ENCODE data around the gene MAST3. TPM values are rescaled to one million over a fixed set of nuclear protein-coding genes. Genes with fewer than 3 reads are reported as not detected.

MAST3 gene
- 0.20 and 0.95 TPM in 2 replicates for total RNA-seq (2014; rRNA removed; shearing (Covaris generic); ENCODE audit: low replicate concordance)

DNA sequence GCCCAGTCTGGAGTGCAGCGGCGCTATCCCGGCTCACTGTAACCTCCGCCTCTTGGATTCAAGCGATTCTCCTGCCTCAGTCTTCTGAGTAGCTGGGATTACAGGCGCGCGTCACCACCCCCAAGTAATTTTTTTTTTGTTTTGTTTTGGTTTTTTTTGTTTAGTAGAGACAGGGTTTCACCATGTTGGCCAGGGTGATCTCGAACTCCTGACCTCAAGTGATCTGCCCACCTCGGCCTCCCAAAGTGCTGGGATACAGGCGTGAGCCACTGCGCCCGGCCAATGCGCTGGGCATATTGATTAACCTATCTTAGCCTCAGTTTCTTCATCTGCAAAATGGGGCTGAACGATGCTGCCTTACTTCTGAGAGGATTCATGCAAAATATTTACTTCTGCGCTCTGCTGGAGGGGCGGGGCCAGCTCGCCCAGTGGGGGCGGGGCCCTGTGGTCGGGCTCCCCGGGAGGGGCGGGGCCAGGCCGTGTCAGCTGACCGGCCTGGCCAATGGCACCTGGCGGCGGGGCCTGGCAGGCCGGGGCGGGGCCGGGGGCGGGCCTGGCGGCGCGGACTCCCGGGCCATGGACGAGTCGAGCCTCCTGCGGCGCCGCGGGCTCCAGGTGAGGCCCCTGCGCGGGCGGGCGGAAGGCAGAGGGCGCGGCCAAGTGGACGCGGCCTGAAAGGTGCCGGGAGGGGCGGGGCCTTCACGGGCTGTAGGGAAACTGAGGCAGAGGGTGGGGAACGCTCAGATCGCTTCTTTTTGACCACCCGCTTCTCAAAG lies at the start of gene MAST3:
Gene MAST3, plus strand, starts transcription at position 562 of the 776 bp plus-strand sequence. Its CDS starts 15 bp downstream, at position 577.
- Histone ChIP-seq H3K4me3 (peak within 1 kb of the TSS; percentile 49), H3K27me3 (no peaks in the 10 kb centered on the region; the same call in 1 of the 2 replicates), H3K9me3 (no peaks in the 10 kb centered on the region), H3K36me3 (no peaks in the 10 kb centered on the region)
- peak; percentile 89 for DNase-seq

- no peak for DNase-seq
- Histone ChIP-seq H3K36me3 (no peaks in the 10 kb centered on the region), H3K27me3 (no peaks in the 10 kb centered on the region), H3K4me3 (no peak overlapping the region), H3K9me3 (no peaks in the 10 kb centered on the region)
These were observed 48.2 kb upstream of the MAST3 start for GRCh38 chr19:18049385-18049784.

- H3K4me3 ChIP-seq = no peak overlapping the region
- no peaks in the 10 kb centered on the region for H3K36me3 ChIP-seq
- H3K9me3 ChIP-seq = no peaks in the 10 kb centered on the region
- DNase-seq = no peak
- no peaks in the 10 kb centered on the region for H3K27me3 ChIP-seq
These were observed 45.7 kb upstream of the MAST3 start for GRCh38 chr19:18051887-18052286.

DNA sequence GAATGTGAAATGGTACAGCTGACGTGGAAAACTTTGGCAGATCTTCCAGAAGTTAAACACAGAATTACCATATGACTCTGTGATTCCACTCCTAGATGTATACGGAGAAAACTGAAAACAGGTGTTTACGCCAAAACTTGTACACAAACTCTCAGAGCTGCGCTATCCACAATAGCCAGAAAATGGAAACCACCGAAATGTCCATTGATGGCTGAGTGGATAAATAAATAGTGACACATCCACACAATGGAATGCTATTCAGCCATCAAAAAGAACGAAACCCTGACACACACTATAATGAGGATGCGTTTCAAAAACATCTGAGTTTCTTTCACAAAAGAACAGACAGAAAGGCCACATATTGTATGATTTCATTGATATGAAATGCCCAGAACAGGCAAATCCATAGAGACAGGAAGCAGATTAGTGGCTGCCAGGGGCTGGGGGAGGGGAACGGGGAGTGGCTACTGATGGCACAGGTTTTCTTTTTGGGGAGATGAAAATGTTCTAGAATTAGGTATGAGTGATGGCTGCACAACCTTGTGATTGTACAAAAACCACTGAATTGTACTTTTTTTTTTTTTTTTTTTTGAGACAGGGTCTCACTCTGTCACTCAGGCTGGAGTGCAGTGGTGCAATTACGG lies 43.9 kb upstream of the MAST3 start:
- Histone ChIP-seq H3K36me3 (no peaks in the 10 kb centered on the region), H3K9me3 (no peaks in the 10 kb centered on the region), H3K27me3 (no peaks in the 10 kb centered on the region), H3K4me3 (no peak overlapping the region)
- peak; percentile 43 for DNase-seq

GRCh38 chr19:18055967-18056366 lies 41.6 kb upstream of the MAST3 start:
- H3K4me3 ChIP-seq = no peak overlapping the region
- DNase-seq = no peak
- no peaks in the 10 kb centered on the region for H3K27me3 ChIP-seq
- no peaks in the 10 kb centered on the region for H3K36me3 ChIP-seq
- no peaks in the 10 kb centered on the region for H3K9me3 ChIP-seq

GRCh38 chr19:18057557-18057956 lies 40.0 kb upstream of the MAST3 start:
- DNase-seq = no peak
- Histone ChIP-seq H3K9me3 (no peaks in the 10 kb centered on the region), H3K4me3 (no peak overlapping the region)

DNA sequence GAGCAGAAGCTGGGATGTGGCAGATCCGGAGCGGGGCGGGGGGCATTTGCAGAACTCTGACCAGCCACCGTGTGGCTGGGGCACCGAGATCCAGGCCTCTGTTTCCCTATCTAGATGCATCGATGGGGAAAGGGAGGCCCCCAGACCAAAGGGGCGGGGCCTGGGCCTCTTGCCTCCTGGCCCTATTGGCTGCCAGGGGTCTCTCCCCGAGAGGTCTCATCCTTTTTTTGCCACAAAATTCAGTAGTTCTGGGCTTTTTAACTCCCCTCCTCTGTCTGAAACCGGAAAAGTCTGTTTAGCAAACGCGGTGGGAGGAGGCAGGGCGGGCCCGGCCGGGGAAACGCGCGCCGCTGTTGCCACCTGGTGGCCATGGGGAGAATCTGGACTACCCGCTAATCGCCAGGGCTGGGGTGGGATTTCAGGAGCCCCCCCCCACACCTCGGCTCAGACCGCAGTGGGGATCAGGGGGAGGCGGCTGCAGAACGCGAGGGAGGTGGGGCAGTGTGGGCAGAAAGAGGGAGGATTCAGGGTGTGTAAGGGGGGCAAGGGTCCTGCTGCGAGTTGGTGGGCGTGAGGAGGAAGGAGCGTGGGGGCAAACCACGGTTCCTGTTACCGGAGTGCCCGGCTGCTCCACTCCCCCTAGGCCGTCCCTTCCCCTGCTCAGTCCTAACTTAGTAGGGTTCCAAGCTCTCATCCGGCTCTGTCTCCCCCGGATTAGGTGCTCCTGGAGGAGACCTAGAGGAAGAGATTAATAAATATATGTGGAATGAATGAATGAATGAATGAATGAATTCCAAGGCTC lies 39.2 kb upstream of the MAST3 start:
- peak; percentile 70 for DNase-seq
- no peaks in the 10 kb centered on the region for H3K27me3 ChIP-seq
- H3K9me3 ChIP-seq = no peaks in the 10 kb centered on the region
- no peak overlapping the region for H3K4me3 ChIP-seq
- H3K36me3 ChIP-seq = no peaks in the 10 kb centered on the region

More at GRCh38 chr19:18057557-18057956, 40.0 kb upstream of the MAST3 start:
- Histone ChIP-seq H3K27me3 (no peaks in the 10 kb centered on the region), H3K36me3 (no peaks in the 10 kb centered on the region)

GRCh38 chr19:18059297-18059696 lies 38.3 kb upstream of the MAST3 start:
- Histone ChIP-seq H3K9me3 (no peaks in the 10 kb centered on the region), H3K36me3 (no peaks in the 10 kb centered on the region), H3K27me3 (no peaks in the 10 kb centered on the region), H3K4me3 (no peak overlapping the region)
- no peak for DNase-seq

GRCh38 chr19:18059902-18060301 lies 37.7 kb upstream of the MAST3 start:
- Histone ChIP-seq H3K4me3 (no peak overlapping the region), H3K36me3 (no peaks in the 10 kb centered on the region), H3K27me3 (no peaks in the 10 kb centered on the region), H3K9me3 (no peaks in the 10 kb centered on the region)
- no peak for DNase-seq

DNA sequence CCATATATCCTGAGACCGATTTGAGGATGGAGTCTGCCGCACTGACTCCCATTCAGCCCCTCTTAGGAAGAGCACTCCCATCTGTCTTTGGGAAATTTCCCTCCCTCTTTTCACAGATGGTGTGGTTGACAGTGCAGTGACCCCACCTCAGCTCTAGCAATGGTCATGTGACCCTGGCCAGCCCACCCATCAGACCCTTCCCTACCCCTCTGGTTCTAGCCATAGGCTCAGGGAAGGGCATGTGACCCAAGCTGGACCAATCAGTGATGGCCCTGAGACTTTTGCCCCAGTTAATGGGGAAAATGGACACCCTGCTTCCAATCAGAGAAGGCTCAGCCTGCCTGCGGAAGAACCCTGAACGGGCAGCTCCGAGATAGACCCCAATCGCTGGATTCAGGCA lies 37.1 kb upstream of the MAST3 start:
- H3K27me3 ChIP-seq = no peaks in the 10 kb centered on the region
- no peak for DNase-seq

GRCh38 chr19:18062028-18062427 lies 35.5 kb upstream of the MAST3 start:
- Histone ChIP-seq H3K4me3 (no peak overlapping the region), H3K9me3 (no peaks in the 10 kb centered on the region), H3K27me3 (no peaks in the 10 kb centered on the region), H3K36me3 (no peaks in the 10 kb centered on the region)
- no peak for DNase-seq

More for the DNA sequence above, 37.1 kb upstream of the MAST3 start:
- H3K36me3 ChIP-seq = no peaks in the 10 kb centered on the region
- H3K9me3 ChIP-seq = no peaks in the 10 kb centered on the region
- no peak overlapping the region for H3K4me3 ChIP-seq

DNA sequence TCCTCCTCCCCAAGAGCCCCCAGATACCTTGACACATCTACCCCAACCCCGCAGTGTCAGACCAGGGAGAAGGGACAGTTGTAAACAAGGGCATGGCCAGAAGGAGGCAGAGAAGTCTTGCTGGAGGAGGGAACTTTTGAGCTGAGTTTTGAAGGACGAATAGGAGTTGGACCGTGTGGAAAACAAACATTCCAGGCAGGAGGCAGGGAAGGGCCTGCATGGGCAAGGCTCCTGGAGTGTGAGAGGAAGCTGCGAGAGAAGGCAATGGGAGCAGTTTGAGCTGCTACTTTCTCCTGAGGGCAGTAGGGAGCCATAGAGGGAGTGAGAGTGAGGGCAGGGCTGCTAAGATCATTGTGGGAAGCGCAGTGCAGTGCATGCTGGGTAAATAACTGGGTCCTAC lies 34.1 kb upstream of the MAST3 start:
- Histone ChIP-seq H3K9me3 (no peaks in the 10 kb centered on the region), H3K4me3 (no peak overlapping the region), H3K27me3 (no peaks in the 10 kb centered on the region), H3K36me3 (no peaks in the 10 kb centered on the region)
- DNase-seq = peak; percentile 40

DNA sequence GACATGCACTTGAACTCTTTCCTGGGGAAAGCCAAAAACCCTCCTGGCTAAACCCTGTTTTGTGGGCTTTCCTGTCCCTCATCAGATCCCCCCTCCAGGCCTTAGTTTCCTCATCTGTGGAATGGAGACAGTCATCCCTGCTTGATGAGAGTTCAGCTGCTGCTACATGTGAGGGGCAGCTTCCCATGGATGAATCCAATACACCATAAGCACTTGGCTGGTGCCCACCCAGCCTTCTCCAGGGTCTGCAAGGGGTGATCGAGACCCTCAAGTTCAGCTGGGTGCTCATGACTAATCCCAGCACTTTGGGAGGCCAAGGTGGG lies 32.4 kb upstream of the MAST3 start:
- no peak for DNase-seq
- H3K36me3 ChIP-seq = no peaks in the 10 kb centered on the region

DNA sequence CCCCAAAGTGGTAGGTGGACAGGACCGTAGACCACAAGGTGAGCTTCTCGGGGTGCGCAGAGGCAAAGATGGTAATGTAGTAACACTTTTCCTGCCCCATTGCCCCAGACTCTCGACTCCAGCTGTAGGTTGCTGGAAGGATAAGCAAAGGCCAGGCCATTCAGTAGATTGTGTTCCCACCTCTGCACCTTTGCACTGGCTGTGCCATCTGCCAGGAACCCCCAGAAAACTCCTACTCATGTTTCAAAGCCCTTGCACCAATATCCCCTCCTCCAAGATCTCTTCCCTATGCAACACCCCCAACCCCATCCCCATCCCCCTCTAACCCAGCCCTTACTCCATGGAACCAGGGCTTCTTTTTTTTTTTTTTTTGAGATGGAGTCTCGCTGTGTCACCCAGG lies 29.2 kb upstream of the MAST3 start:
- H3K4me3 ChIP-seq = no peak overlapping the region
- H3K36me3 ChIP-seq = no peaks in the 10 kb centered on the region
- no peaks in the 10 kb centered on the region; the same call in 1 of the 2 replicates for H3K27me3 ChIP-seq
- no peak for DNase-seq
- H3K9me3 ChIP-seq = no peaks in the 10 kb centered on the region

More for the DNA sequence above, 32.4 kb upstream of the MAST3 start:
- H3K4me3 ChIP-seq = no peak overlapping the region
- no peaks in the 10 kb centered on the region for H3K27me3 ChIP-seq
- H3K9me3 ChIP-seq = no peaks in the 10 kb centered on the region

DNA sequence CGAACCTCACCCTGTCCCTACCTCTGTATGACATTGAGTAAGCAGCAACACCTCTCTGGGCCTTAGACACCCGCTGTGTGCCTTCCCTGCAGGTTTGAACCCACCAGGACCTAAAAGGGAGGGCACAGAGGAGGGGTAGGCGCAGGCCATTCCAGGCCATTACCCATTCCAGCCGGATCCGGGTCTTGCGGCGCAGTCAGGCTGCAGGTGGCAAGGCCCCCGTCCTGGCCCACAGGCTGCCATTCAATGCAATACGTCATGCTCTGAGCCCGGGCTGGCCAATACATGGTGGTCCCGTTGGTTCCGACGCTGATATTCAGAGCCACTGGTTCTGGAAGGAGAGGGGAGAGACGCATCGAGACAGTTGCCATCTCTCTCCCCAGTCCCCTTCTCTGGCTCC lies 28.2 kb upstream of the MAST3 start:
- DNase-seq = no peak
- Histone ChIP-seq H3K9me3 (no peaks in the 10 kb centered on the region), H3K4me3 (no peak overlapping the region), H3K36me3 (no peaks in the 10 kb centered on the region), H3K27me3 (no peaks in the 10 kb centered on the region; the same call in 1 of the 2 replicates)

DNA sequence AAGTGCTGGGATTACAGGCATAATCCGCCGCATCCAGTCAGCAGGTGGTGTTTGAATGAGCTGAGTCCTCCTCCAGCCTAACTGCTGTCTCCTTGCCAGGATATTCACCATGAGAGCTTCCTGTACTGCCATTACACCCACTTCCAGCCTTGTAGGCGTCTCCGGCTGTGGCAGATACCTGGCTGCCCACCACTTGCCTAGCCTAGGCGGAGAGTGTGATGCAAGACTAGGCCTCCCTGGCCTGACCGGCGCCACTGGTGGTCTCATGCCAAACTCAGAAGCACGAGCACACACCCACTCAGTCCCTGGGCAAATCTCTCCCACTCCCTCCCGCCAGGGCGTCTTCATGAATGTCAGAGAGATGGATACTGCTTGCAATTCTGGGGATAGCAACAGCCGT lies 27.4 kb upstream of the MAST3 start:
- no peaks in the 10 kb centered on the region; the same call in 1 of the 2 replicates for H3K27me3 ChIP-seq
- no peaks in the 10 kb centered on the region for H3K36me3 ChIP-seq
- DNase-seq = peak; percentile 45
- no peak overlapping the region for H3K4me3 ChIP-seq
- no peaks in the 10 kb centered on the region for H3K9me3 ChIP-seq

DNA sequence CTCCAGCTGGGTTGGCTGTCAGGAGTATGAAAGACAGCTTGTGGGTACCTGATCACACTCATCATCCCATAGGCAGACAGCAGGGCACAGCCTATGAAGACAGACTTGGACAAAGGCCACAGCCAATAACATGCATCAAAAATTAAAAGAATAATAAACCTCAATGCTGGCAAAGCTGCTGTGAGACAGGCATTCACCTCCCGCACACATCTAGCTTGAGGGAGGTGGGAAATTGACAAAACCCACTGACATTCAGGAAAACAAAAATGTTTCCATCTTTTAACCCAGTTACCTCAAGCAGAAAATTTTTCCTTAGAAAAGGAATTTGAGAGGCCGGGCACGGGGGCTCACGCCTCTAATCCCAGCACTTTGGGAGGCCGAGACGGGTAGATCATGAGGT lies 25.2 kb upstream of the MAST3 start:
- H3K4me3 ChIP-seq = no peak overlapping the region
- no peak for DNase-seq

More for the DNA sequence above, 25.2 kb upstream of the MAST3 start:
- no peaks in the 10 kb centered on the region for H3K9me3 ChIP-seq
- H3K36me3 ChIP-seq = no peaks in the 10 kb centered on the region
- H3K27me3 ChIP-seq = no peaks in the 10 kb centered on the region; the same call in 1 of the 2 replicates

Data from MG63 (cell line).